ENCODE measurements around the gene LDHD. TPM values are rescaled to one million over a fixed set of nuclear protein-coding genes. Genes with fewer than 3 reads are reported as not detected.

The LDHD gene
- total and polyA plus RNA-seq, 2 donors: 0.99 to 1.6 TPM

DNA sequence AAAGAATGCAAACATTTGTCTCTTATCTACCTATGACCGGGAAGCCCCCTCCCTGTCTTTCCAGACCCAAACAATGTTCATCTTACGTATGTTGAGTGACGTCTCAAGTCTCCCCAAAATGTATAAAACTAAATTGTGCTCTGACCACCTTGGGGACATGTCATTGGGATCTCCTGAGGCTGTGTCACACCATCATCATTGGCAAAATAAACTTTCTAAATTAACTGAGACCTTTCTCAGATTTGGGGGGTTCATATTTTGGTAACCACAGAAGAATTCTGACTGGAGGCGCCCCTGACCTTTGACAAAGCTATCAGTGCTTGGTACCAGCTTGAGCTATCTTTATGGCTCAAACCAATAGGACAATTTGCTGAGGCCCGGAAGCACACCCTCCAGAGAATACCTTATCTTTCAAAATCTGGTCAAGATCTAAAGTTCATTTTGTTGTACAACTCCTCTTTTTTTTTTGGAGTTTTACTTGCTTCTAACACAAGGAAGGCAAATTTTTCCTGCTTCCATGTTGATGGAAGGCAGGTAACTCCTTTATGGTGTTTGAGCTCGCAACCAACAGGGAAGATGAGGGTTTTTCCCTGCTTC, 2.5 kb upstream of the LDHD start:
- H3K36me3 ChIP-seq (ENCODE audit: control insufficient read depth in 2 of 2, insufficient read depth in 2 of 2, low read length in 1 of 2): no peaks in the 10 kb centered on the region
- H3K9me3 ChIP-seq (ENCODE audit: control insufficient read depth in 2 of 2, insufficient read depth in 1 of 2, low read length in 1 of 2): peaks cover 0 to 16% of the 10 kb centered on the region in 2 donors
- DNase-seq (ENCODE audit: low read depth in 6 of 9, low spot score in 9 of 9): no peak
- peaks cover 2 to 15% of the 10 kb centered on the region in 2 donors for H3K4me1 ChIP-seq (ENCODE audit: control insufficient read depth in 2 of 2, insufficient read depth in 2 of 2, low read length in 2 of 2)
- 95% methylated on average over 6 of the region's 6 CpGs for WGBS
- no peaks in the 10 kb centered on the region for H3K27me3 ChIP-seq (ENCODE audit: control insufficient read depth in 2 of 2, insufficient read depth in 1 of 2, low read length in 1 of 2)
- H3K4me3 ChIP-seq (ENCODE audit: low read length in 2 of 2): no peak overlapping the region
- H3K27ac ChIP-seq (ENCODE audit: low read depth in 1 of 2, low read length in 1 of 2): no peak overlapping the region

DNA sequence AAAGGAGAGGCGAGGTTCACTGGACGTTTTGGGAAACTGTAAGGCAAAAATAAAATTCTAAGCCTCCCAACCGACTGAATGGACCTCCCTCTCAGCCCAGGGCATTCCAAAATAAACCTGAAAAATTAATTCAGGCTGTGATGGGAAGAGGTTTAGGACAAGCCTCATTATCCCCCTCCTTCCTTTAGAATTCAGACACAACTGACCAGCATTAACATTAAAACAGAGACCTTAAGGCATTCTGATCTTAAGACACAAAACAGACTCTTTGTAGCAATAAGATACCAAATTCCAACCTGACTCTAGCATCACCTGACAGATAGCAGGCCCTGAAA, 298 bp upstream of the LDHD start:
- Histone ChIP-seq H3K36me3 (ENCODE audit: control insufficient read depth in 2 of 2, insufficient read depth in 2 of 2, low read length in 1 of 2) (no peaks in the 10 kb centered on the region), H3K9me3 (ENCODE audit: control insufficient read depth in 2 of 2, insufficient read depth in 1 of 2, low read length in 1 of 2) (peaks cover 0 to 14% of the 10 kb centered on the region in 2 donors), H3K4me3 (ENCODE audit: low read length in 2 of 2) (no peak overlapping the region), H3K27me3 (ENCODE audit: control insufficient read depth in 2 of 2, insufficient read depth in 1 of 2, low read length in 1 of 2) (no peaks in the 10 kb centered on the region), H3K4me1 (ENCODE audit: control insufficient read depth in 2 of 2, insufficient read depth in 2 of 2, low read length in 2 of 2) (peaks cover 19 to 37% of the 10 kb centered on the region in 2 donors), H3K27ac (ENCODE audit: low read depth in 1 of 2, low read length in 1 of 2) (no peak overlapping the region)
- WGBS: 71% methylated on average over 3 of the region's 3 CpGs
- no peak for DNase-seq (ENCODE audit: low read depth in 6 of 9, low spot score in 9 of 9)

DNA sequence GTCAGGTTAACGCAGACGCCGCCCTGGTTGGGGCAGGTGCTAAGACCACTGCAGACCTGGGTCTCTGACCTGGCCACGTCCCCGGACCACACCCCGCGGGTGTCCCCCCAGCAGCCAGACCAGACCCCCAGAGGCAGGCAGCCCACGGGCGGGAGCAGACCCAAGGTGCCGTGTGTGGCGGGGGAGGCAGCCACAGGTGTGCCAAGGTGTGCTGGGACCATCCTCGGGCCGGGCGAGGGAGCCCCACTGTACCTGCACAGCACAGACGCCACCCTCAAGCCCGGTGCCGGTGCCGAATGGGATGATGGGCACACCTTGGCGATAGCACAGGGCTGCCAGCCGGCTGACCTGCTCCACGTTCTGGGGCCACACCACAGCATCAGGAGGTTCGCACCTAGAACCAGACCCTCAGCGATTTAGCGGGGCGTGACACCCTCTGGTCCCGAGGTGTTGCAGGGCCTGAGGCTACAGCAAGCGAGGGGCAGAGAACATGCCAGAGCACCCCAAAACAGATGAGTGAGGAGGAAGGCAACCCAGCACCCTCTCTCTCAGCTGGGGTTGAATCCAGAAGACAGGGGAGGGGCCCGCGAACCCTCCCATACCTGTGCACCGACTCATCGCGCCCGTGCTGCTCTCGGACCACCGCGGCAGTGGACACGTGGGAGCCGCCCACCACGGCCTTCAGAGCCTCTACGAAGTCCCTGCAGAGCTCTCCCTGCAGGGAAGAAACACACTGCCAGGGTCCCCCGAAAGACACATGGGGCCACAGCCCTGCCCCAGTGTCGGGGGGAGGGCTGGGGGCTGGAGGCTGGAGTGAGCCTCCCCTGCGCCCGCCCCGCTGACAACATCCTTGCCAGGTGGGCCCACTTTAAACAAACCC, 1.4 kb downstream of the LDHD start:
- peaks cover 0 to 13% of the 10 kb centered on the region in 2 donors for H3K9me3 ChIP-seq (ENCODE audit: control insufficient read depth in 2 of 2, insufficient read depth in 1 of 2, low read length in 1 of 2)
- DNase-seq (ENCODE audit: low read depth in 6 of 9, low spot score in 9 of 9): no peak
- H3K27me3 ChIP-seq (ENCODE audit: control insufficient read depth in 2 of 2, insufficient read depth in 1 of 2, low read length in 1 of 2): no peaks in the 10 kb centered on the region
- H3K4me3 ChIP-seq (ENCODE audit: low read length in 2 of 2): no peak overlapping the region
- H3K27ac ChIP-seq (ENCODE audit: low read depth in 1 of 2, low read length in 1 of 2): no peak overlapping the region
- H3K36me3 ChIP-seq (ENCODE audit: control insufficient read depth in 2 of 2, insufficient read depth in 2 of 2, low read length in 1 of 2): no peaks in the 10 kb centered on the region
- peaks cover 33 to 54% of the 10 kb centered on the region in 2 donors for H3K4me1 ChIP-seq (ENCODE audit: control insufficient read depth in 2 of 2, insufficient read depth in 2 of 2, low read length in 2 of 2)
- WGBS: 96% methylated on average over 45 of the region's 45 CpGs

DNA sequence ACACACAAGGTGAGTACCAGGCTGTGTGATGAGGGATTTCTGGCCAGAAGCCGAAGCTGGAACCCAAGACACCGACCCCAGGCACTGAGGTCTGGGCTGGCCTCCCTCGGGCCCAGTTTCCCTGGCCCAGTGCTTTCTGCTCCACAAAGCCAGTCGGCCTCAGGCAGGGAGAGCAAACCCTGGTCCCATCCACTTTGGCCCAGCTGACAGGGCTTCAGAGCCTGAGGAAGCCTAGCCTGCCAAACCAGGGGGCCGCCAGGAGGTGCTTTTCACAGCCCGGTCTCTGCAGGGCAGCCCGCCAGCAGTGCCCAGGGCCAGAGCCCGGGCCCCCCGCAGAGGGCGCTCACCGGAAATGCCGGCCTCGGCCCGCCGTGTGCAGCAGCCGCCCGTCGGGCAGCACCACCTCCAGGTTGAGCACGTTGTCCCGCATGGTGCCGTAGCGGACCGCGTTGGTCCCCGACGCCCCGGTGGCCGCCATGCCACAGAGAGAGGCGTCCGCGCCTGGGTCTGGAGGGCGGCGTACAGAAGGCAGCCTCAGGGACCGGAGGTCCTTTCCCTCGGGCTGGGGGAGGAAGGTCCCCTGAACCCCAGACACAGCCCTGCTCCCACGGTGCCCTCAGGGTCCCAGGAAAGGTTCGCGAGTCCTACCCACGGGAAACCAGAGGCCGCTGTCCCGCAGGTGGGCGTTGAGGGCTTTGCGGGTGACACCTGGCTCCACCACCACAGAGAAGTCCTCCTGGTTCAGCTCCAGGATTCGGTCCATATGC, 2.2 kb downstream of the LDHD start:
- no peaks in the 10 kb centered on the region for H3K27me3 ChIP-seq (ENCODE audit: control insufficient read depth in 2 of 2, insufficient read depth in 1 of 2, low read length in 1 of 2)
- H3K27ac ChIP-seq (ENCODE audit: low read depth in 1 of 2, low read length in 1 of 2): no peak overlapping the region
- no peak for DNase-seq (ENCODE audit: low read depth in 6 of 9, low spot score in 9 of 9)
- peaks cover 41 to 62% of the 10 kb centered on the region in 2 donors for H3K4me1 ChIP-seq (ENCODE audit: control insufficient read depth in 2 of 2, insufficient read depth in 2 of 2, low read length in 2 of 2)
- peaks cover 0 to 7% of the 10 kb centered on the region in 2 donors for H3K36me3 ChIP-seq (ENCODE audit: control insufficient read depth in 2 of 2, insufficient read depth in 2 of 2, low read length in 1 of 2)
- WGBS: 97% methylated on average over 44 of the region's 44 CpGs
- H3K9me3 ChIP-seq (ENCODE audit: control insufficient read depth in 2 of 2, insufficient read depth in 1 of 2, low read length in 1 of 2): peaks cover 0 to 13% of the 10 kb centered on the region in 2 donors
- H3K4me3 ChIP-seq (ENCODE audit: low read length in 2 of 2): no peak overlapping the region

DNA sequence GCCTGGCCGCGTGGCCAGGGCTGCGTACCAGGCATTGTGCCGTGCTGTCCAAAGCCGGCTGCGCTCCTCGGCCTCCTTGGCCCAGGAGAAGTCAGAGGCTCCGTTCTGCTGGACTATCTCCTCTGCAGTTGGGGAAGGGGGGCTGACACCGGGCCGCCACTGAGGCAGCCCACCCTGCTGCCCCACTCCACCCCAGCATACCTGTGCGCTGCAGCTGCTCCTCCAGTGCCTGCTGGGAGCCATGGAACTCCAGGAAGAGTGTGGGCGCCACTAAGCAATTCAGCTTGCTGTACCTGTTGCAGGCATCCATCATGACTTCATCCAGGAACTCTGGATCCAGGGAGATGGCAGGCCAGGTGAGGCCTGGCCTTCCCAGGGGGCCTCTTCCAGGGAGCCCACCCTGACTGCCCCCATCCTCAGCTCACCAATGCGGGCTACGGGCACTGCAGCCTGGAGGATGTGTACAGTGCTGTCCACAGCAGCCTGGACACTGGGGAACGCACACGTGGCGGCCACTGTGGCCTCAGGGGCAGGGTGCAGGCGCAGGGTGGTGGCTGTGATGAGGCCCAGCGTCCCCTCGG, 2.9 kb downstream of the LDHD start:
- no peaks in the 10 kb centered on the region for H3K27me3 ChIP-seq (ENCODE audit: control insufficient read depth in 2 of 2, insufficient read depth in 1 of 2, low read length in 1 of 2)
- peaks cover 0 to 13% of the 10 kb centered on the region in 2 donors for H3K9me3 ChIP-seq (ENCODE audit: control insufficient read depth in 2 of 2, insufficient read depth in 1 of 2, low read length in 1 of 2)
- peaks cover 0 to 8% of the 10 kb centered on the region in 2 donors for H3K36me3 ChIP-seq (ENCODE audit: control insufficient read depth in 2 of 2, insufficient read depth in 2 of 2, low read length in 1 of 2)
- peak overlapping the region; percentile 64 to 91 for H3K27ac ChIP-seq (ENCODE audit: low read depth in 1 of 2, low read length in 1 of 2)
- DNase-seq (ENCODE audit: low read depth in 6 of 9, low spot score in 9 of 9): no peak
- H3K4me3 ChIP-seq (ENCODE audit: low read length in 2 of 2): no peak overlapping the region
- WGBS: 98% methylated on average over 20 of the region's 20 CpGs
- H3K4me1 ChIP-seq (ENCODE audit: control insufficient read depth in 2 of 2, insufficient read depth in 2 of 2, low read length in 2 of 2): peaks cover 48 to 69% of the 10 kb centered on the region in 2 donors

DNA sequence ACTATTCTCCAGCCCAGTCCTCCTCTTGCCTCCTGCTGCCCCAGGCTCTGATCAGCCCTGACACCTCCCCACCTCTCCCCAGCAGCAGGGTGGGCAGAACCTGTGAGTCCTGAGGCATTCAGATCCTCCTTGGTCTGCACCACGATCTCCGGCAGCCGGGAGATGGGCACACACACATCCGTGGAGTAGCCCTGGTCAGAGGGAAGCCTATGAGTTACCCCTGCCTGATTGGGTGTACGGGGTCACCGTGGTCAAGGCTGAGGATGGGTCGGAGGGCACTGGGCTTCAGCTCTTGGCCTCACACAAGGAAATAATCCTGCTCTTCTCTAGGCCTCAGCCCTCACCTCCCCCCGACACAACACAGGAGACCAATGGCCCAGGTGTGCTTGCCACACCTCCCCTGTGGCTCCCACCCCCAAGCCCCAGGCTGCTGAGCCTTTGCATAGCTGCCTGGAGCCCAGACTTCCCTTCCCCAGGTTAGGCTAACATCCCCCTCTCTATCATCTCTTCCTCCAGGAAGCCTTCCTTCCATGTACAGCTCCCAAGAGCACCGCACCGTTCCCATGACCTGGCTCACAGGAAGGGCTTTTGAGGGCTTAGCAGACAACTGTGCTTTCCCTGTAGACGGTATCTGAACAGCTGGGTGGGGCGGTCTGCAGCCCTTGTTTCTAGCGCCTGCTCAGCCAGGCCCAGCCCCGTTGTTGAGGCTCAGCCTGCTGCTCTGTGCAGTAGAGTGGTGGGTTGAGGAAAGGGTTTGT, 3.7 kb downstream of the LDHD start:
- peak overlapping the region; percentile 64 to 91 for H3K27ac ChIP-seq (ENCODE audit: low read depth in 1 of 2, low read length in 1 of 2)
- H3K4me1 ChIP-seq (ENCODE audit: control insufficient read depth in 2 of 2, insufficient read depth in 2 of 2, low read length in 2 of 2): peaks cover 52 to 77% of the 10 kb centered on the region in 2 donors
- 51% methylated on average over 14 of the region's 14 CpGs for WGBS
- no peak overlapping the region for H3K4me3 ChIP-seq (ENCODE audit: low read length in 2 of 2)
- H3K27me3 ChIP-seq (ENCODE audit: control insufficient read depth in 2 of 2, insufficient read depth in 1 of 2, low read length in 1 of 2): no peaks in the 10 kb centered on the region
- H3K9me3 ChIP-seq (ENCODE audit: control insufficient read depth in 2 of 2, insufficient read depth in 1 of 2, low read length in 1 of 2): peaks cover 0 to 13% of the 10 kb centered on the region in 2 donors
- H3K36me3 ChIP-seq (ENCODE audit: control insufficient read depth in 2 of 2, insufficient read depth in 2 of 2, low read length in 1 of 2): peaks cover 0 to 10% of the 10 kb centered on the region in 2 donors
- DNase-seq (ENCODE audit: low read depth in 6 of 9, low spot score in 9 of 9): peak in 3 of 9 donors; percentile 46 to 78 (median 66)

DNA sequence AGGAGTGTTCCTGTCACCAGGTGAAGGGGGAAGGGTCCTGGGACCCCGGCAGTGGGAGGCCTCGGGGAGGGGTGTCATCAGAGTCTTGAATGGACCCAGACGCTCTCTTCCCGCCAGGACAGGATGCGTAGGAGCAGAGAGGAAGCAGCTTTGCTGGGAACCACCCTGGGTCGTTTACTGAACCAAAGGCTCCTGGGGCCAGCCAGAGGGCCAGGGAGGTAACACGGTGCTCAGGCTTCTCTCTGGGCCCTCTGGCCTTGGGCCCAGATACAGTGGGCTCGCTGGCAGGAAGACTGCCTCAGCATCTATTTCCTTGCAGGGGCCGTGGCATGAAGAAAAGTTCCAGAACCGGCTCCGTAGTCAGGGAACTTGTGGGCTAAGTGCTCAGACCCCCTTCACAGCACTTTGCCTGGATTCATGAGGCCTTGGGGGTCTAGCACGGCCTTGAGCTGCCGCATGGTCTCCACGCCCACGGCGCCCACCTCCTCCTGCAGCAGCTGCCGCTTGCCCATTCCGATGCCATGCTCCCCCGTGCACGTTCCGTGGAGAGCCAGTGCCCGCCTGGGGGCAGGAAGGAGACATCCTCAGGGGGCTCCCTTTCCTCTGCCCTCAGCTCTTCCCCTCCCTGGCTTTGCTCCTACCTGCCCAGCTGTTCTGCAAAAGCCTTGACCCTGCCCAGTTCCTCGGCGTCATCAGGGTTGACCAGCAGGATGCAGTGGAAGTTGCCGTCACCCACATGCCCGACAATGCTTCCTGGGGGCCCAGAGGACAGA, 4.4 kb downstream of the LDHD start:
- WGBS: 27% methylated on average over 26 of the region's 26 CpGs
- no peak for DNase-seq (ENCODE audit: low read depth in 6 of 9, low spot score in 9 of 9)
- Histone ChIP-seq H3K4me1 (ENCODE audit: control insufficient read depth in 2 of 2, insufficient read depth in 2 of 2, low read length in 2 of 2) (peaks cover 60 to 84% of the 10 kb centered on the region in 2 donors), H3K36me3 (ENCODE audit: control insufficient read depth in 2 of 2, insufficient read depth in 2 of 2, low read length in 1 of 2) (peaks cover under 1 to 17% of the 10 kb centered on the region in 2 donors), H3K27ac (ENCODE audit: low read depth in 1 of 2, low read length in 1 of 2) (peak overlapping the region in 1 of 2 donors; percentile 91), H3K4me3 (ENCODE audit: low read length in 2 of 2) (no peak overlapping the region), H3K9me3 (ENCODE audit: control insufficient read depth in 2 of 2, insufficient read depth in 1 of 2, low read length in 1 of 2) (peaks cover 0 to 13% of the 10 kb centered on the region in 2 donors), H3K27me3 (ENCODE audit: control insufficient read depth in 2 of 2, insufficient read depth in 1 of 2, low read length in 1 of 2) (no peaks in the 10 kb centered on the region)

DNA sequence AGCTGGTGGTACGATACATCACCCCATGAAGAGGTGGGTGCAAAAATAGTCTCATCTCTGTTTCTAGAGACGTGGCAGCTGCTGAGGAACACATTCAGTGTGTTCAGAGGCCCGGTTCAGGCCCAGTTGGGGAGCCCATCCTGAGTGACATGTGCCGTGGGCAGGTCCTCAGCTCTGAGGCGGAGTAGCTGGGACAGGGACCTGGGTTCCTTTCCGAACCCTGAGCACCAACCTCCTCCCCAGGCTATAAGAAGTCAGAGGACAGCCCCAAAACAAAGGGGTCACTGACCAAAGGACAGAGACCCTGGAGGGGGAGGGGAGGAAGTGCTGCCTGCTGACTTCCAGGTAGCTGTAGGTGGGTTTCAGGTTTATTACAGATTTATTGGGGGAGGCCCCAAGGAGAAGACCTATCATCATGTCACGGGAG, 5.1 kb downstream of the LDHD start:
- Histone ChIP-seq H3K36me3 (ENCODE audit: control insufficient read depth in 2 of 2, insufficient read depth in 2 of 2, low read length in 1 of 2) (peaks cover 7 to 23% of the 10 kb centered on the region in 2 donors), H3K4me3 (ENCODE audit: low read length in 2 of 2) (no peak overlapping the region), H3K4me1 (ENCODE audit: control insufficient read depth in 2 of 2, insufficient read depth in 2 of 2, low read length in 2 of 2) (peaks cover 64 to 88% of the 10 kb centered on the region in 2 donors), H3K27ac (ENCODE audit: low read depth in 1 of 2, low read length in 1 of 2) (peak overlapping the region; percentile 84 to 91), H3K27me3 (ENCODE audit: control insufficient read depth in 2 of 2, insufficient read depth in 1 of 2, low read length in 1 of 2) (no peaks in the 10 kb centered on the region), H3K9me3 (ENCODE audit: control insufficient read depth in 2 of 2, insufficient read depth in 1 of 2, low read length in 1 of 2) (peaks cover 0 to 13% of the 10 kb centered on the region in 2 donors)
- 55% methylated on average over 7 of the region's 7 CpGs for WGBS
- no peak for DNase-seq (ENCODE audit: low read depth in 6 of 9, low spot score in 9 of 9)
